Measurements from ENCODE around the gene KDM4C.

Gene KDM4C

DNA sequence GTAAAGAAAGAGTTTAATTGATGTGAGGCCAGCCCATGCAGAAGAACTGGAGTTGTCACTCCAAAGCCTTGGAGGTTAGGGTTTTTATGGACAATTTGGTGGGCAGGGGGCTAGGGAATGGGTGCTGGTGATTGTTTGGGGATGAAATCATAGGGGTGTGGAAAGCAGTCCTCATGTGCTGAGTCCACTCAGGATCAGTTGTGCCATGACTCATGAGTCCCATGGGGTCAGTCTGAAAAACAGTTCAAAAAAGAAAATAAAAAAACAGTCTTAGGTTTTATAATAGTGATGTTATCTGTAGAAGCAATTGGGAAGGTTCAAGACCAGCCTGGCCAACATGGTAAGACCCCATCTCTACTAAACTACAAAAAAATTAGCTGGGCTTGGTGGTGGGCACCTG lies 162.3 kb downstream of the KDM4C start:
- no peaks in the 10 kb centered on the region for H3K27me3 ChIP-seq (ENCODE audit: control insufficient read depth, insufficient read depth, low read length)
- H3K4me2 ChIP-seq (ENCODE audit: low read length) = no peak overlapping the region
- H3K9me3 ChIP-seq (ENCODE audit: control insufficient read depth, low read length) = no peaks in the 10 kb centered on the region
- H3K79me2 ChIP-seq = no peaks in the 10 kb centered on the region
- H3K4me1 ChIP-seq = no peaks in the 10 kb centered on the region
- no peak overlapping the region for H3K27ac ChIP-seq
- H3K36me3 ChIP-seq (ENCODE audit: control insufficient read depth, insufficient read depth, low read length) = no peaks in the 10 kb centered on the region
- H3K9ac ChIP-seq = no peak overlapping the region
- no peak overlapping the region for H2AFZ ChIP-seq
- TF ChIP-seq, protein P1, sequence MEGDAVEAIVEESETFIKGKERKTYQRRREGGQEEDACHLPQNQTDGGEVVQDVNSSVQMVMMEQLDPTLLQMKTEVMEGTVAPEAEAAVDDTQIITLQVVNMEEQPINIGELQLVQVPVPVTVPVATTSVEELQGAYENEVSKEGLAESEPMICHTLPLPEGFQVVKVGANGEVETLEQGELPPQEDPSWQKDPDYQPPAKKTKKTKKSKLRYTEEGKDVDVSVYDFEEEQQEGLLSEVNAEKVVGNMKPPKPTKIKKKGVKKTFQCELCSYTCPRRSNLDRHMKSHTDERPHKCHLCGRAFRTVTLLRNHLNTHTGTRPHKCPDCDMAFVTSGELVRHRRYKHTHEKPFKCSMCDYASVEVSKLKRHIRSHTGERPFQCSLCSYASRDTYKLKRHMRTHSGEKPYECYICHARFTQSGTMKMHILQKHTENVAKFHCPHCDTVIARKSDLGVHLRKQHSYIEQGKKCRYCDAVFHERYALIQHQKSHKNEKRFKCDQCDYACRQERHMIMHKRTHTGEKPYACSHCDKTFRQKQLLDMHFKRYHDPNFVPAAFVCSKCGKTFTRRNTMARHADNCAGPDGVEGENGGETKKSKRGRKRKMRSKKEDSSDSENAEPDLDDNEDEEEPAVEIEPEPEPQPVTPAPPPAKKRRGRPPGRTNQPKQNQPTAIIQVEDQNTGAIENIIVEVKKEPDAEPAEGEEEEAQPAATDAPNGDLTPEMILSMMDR (IDR thresholded peaks at IDR 0.05) = no peak
- no peak overlapping the region for H3K4me3 ChIP-seq (ENCODE audit: low read depth, low read length)

DNA sequence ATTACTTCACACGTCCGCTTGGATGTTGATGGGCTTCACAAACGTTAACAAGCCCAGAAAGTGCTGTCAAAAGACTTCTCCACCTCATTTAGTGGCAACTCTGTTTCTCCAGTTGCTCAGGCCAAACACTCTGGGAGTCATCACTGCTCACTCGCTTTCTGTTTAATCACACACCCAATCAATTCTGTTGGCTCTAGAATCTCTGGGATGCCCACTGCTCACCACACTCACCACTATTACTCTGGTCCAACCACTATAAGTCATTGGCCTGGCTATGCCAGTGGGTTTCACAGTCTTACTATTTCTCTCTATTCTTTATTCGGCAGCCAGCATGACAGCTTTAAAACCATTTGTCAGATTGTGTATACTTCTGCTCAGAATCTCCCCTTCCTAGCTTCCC lies 163.5 kb downstream of the KDM4C start:
- H3K27me3 ChIP-seq (ENCODE audit: control insufficient read depth, insufficient read depth, low read length) = no peaks in the 10 kb centered on the region
- H3K36me3 ChIP-seq (ENCODE audit: control insufficient read depth, insufficient read depth, low read length) = no peaks in the 10 kb centered on the region
- H3K4me3 ChIP-seq (ENCODE audit: low read depth, low read length) = no peak overlapping the region
- H3K79me2 ChIP-seq = no peaks in the 10 kb centered on the region
- no peak overlapping the region for H3K27ac ChIP-seq
- H3K4me1 ChIP-seq = no peaks in the 10 kb centered on the region
- H3K9me3 ChIP-seq (ENCODE audit: control insufficient read depth, low read length) = no peaks in the 10 kb centered on the region
- H3K9ac ChIP-seq = no peak overlapping the region
- H3K4me2 ChIP-seq (ENCODE audit: low read length) = no peak overlapping the region
- H2AFZ ChIP-seq = no peak overlapping the region
- TF ChIP-seq, protein P1 (IDR thresholded peaks at IDR 0.05) = no peak

DNA sequence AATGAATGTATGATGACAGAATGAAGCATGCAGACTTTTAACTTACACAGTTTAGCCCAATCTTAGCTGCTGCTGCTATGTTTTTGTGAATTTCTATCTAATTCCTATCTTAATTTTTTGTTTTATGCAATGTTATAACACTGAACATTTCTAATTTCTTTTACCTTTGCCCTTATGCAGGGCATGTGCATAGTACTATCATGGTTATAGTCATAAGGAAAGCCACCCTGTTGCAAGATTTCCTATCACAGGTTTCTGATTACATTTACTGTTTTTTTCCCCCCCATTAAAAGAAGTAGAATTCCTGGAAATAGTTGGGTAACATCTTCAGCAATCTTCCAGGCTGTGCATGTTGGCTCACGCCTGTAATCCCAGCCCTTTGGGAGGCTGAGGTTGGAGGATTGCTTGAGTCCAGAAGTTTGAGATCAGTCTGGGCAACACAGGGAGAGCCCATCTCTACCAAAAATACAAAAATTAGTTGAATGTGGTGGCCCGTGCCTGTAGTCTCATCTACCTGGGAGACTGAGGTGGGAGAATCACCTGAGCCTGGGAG lies 164.4 kb downstream of the KDM4C start:
- no peak overlapping the region for H3K27ac ChIP-seq
- H3K9ac ChIP-seq = no peak overlapping the region
- H3K36me3 ChIP-seq (ENCODE audit: control insufficient read depth, insufficient read depth, low read length) = no peaks in the 10 kb centered on the region
- H3K4me3 ChIP-seq (ENCODE audit: low read depth, low read length) = no peak overlapping the region
- H3K27me3 ChIP-seq (ENCODE audit: control insufficient read depth, insufficient read depth, low read length) = no peaks in the 10 kb centered on the region
- no peaks in the 10 kb centered on the region for H3K4me1 ChIP-seq
- no peak overlapping the region for H2AFZ ChIP-seq
- H3K9me3 ChIP-seq (ENCODE audit: control insufficient read depth, low read length) = no peaks in the 10 kb centered on the region
- TF ChIP-seq, protein P1 (IDR thresholded peaks at IDR 0.05) = no peak
- no peaks in the 10 kb centered on the region for H3K79me2 ChIP-seq
- H3K4me2 ChIP-seq (ENCODE audit: low read length) = no peak overlapping the region

DNA sequence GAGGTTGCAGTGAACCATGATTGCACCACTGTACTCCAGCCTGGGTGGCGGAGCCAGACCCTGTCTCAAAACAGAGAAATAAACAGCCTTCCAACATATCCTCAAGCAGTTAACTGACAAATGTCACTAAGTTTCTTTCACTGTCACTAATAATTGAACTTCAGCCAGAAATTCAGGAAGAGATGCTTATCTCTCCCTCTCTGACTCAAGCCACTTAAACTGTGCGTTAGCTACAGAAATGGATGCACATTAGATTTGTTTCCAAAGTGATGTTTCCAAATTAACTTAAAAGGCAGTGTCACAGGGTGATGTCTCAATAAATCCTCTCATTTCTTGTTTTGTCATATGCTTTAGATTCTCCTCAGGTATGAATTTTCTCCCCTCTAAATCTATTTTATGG lies 164.9 kb downstream of the KDM4C start:
- no peaks in the 10 kb centered on the region for H3K79me2 ChIP-seq
- no peaks in the 10 kb centered on the region for H3K27me3 ChIP-seq (ENCODE audit: control insufficient read depth, insufficient read depth, low read length)
- H3K4me2 ChIP-seq (ENCODE audit: low read length) = no peak overlapping the region
- no peak overlapping the region for H2AFZ ChIP-seq
- H3K4me1 ChIP-seq = no peaks in the 10 kb centered on the region
- no peaks in the 10 kb centered on the region for H3K36me3 ChIP-seq (ENCODE audit: control insufficient read depth, insufficient read depth, low read length)
- no peak overlapping the region for H3K4me3 ChIP-seq (ENCODE audit: low read depth, low read length)
- no peak overlapping the region for H3K9ac ChIP-seq
- no peaks in the 10 kb centered on the region for H3K9me3 ChIP-seq (ENCODE audit: control insufficient read depth, low read length)
- TF ChIP-seq, protein P1 (IDR thresholded peaks at IDR 0.05) = no peak
- no peak overlapping the region for H3K27ac ChIP-seq

DNA sequence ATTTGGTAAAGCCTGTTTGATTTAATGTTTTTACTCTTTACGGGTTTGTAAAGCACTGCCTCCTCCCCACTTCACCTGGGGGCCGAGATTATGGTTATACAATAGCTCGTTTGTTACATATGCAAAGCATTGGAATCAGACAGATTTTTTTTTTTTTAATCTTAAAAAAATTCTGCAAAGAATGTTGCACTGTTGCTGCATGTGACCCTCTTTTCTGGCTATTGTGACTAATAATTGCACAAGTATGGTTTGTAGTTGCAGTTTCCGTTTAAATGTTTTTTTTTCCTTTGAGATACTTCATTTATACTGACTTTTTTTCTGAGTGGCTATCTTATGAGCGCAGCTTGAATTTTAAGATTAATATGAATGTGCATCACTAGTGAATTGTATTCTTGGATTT lies 165.3 kb downstream of the KDM4C start:
- Histone ChIP-seq H3K36me3 (ENCODE audit: control insufficient read depth, insufficient read depth, low read length) (no peaks in the 10 kb centered on the region), H3K9me3 (ENCODE audit: control insufficient read depth, low read length) (no peaks in the 10 kb centered on the region), H3K27ac (no peak overlapping the region), H3K79me2 (no peaks in the 10 kb centered on the region), H3K27me3 (ENCODE audit: control insufficient read depth, insufficient read depth, low read length) (no peaks in the 10 kb centered on the region), H3K4me1 (no peaks in the 10 kb centered on the region), H3K4me2 (ENCODE audit: low read length) (no peak overlapping the region), H3K4me3 (ENCODE audit: low read depth, low read length) (no peak overlapping the region), H2AFZ (no peak overlapping the region), H3K9ac (no peak overlapping the region)
- TF ChIP-seq, protein P1 (IDR thresholded peaks at IDR 0.05) = no peak

Data from parathyroid adenoma (tissue), 2 donors.